ENCODE measurements around the gene NBEA.
"Not testable (repeated sequence)": the region's sequence is repeated elsewhere in the genome, so short reads cannot be mapped to it uniquely, and the experiment has no call there.

The NBEA gene

DNA sequence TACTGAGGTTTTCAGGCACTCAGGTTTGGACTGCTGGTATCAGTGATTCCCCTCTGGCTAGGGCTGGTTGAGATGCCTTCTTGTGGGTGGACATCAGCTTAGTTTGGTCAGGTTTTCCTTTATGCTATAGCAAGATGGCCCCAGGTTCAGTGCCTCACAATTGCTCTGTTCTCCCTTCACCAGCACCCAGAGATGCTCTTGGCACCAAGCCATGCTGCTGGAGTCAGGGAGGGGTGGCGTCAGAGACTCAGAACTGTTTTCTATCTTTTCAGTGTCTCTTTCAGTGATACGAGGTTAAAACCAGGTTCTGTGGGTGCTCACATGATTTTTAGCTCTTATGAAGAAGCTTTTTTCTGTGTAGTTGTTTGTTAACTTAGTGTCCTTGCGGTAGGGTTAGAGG is 96.9 kb downstream of the NBEA start:
- Histone ChIP-seq H3K4me1 (ENCODE audit: control insufficient read depth, insufficient read depth, low read length, poor library complexity, severe bottlenecking) (no peaks in the 10 kb centered on the region), H3K9me3 (ENCODE audit: control insufficient read depth, low read length) (no peaks in the 10 kb centered on the region), H3K27me3 (replicated peaks; ENCODE audit: control insufficient read depth, insufficient read depth, low read length, poor library complexity, severe bottlenecking) (no peaks in the 10 kb centered on the region), H3K27ac (ENCODE audit: insufficient read depth, low read length, poor library complexity, severe bottlenecking) (no peak overlapping the region), H3K36me3 (ENCODE audit: control insufficient read depth, insufficient read depth, low read length) (no peaks in the 10 kb centered on the region), H3K4me3 (ENCODE audit: insufficient read depth, low read depth, low read length, poor library complexity, severe bottlenecking) (no peak overlapping the region)
- DNase-seq: no peak

DNA sequence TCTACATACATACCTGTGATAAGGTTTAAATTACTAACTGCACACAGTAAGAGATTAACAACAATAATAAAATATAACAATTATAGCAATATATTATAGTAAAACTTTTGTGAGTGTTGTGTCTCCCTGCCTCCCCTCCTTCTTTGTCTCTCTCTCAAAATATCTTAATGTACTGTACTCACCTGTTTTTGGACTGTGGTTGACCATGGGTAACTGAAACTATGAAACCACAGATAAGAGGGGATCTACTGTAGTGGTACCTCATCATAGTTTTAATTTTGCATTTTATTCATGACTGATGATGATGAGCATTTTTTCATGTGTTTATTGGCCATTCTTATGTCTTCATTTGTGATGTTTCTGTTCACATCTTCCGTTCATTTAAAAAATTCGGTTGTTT is 104.5 kb downstream of the NBEA start:
- Histone ChIP-seq H3K4me1 (ENCODE audit: control insufficient read depth, insufficient read depth, low read length, poor library complexity, severe bottlenecking) (no peaks in the 10 kb centered on the region), H3K27ac (ENCODE audit: insufficient read depth, low read length, poor library complexity, severe bottlenecking) (no peak overlapping the region), H3K4me3 (ENCODE audit: insufficient read depth, low read depth, low read length, poor library complexity, severe bottlenecking) (no peak overlapping the region), H3K9me3 (ENCODE audit: control insufficient read depth, low read length) (no peaks in the 10 kb centered on the region), H3K27me3 (replicated peaks; ENCODE audit: control insufficient read depth, insufficient read depth, low read length, poor library complexity, severe bottlenecking) (no peaks in the 10 kb centered on the region), H3K36me3 (ENCODE audit: control insufficient read depth, insufficient read depth, low read length) (no peaks in the 10 kb centered on the region)
- DNase-seq: no peak

DNA sequence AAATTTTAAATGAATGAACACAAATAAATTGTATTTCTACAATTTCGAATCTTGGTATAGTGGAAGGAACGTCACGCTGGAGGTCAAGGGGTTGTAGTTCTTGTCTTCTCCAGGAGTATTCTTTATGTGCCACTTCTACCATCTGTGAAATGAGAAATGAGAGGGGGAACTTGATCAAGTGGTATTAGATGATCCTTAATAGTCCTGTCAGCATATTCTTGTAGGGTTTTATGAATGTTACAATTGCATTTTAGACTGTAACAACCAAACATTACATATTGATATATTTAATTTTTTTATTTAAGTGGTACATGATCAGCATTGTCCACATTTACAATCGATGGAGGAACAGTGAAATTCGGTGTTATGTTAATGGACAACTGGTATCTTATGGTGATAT is 113.6 kb downstream of the NBEA start:
- H3K4me3 ChIP-seq (ENCODE audit: insufficient read depth, low read depth, low read length, poor library complexity, severe bottlenecking): no peak overlapping the region
- no peaks in the 10 kb centered on the region for H3K36me3 ChIP-seq (ENCODE audit: control insufficient read depth, insufficient read depth, low read length)
- no peak for DNase-seq
- no peaks in the 10 kb centered on the region for H3K4me1 ChIP-seq (ENCODE audit: control insufficient read depth, insufficient read depth, low read length, poor library complexity, severe bottlenecking)
- no peaks in the 10 kb centered on the region for H3K9me3 ChIP-seq (ENCODE audit: control insufficient read depth, low read length)
- no peak overlapping the region for H3K27ac ChIP-seq (ENCODE audit: insufficient read depth, low read length, poor library complexity, severe bottlenecking)
- H3K27me3 ChIP-seq (replicated peaks; ENCODE audit: control insufficient read depth, insufficient read depth, low read length, poor library complexity, severe bottlenecking): no peaks in the 10 kb centered on the region

DNA sequence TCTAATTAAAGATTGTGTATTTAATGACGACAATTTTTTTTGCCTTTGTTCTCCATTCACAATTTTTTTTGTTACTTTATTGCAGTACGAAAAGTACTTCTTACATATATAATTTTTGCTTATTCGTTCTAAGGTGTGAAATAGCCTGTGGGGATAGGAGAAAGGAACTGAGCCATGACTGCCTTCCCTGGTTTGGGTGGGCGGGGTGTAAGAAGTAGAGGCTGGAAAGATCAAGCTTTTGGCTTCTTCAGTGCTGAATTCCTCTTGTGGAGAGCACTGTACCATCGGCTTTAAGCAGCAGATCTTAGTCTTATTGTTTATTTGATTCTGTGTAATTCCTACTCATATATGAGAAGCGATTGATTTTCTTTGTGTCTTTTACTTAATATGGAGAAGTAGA is 115.8 kb downstream of the NBEA start:
- no peaks in the 10 kb centered on the region for H3K36me3 ChIP-seq (ENCODE audit: control insufficient read depth, insufficient read depth, low read length)
- H3K4me3 ChIP-seq (ENCODE audit: insufficient read depth, low read depth, low read length, poor library complexity, severe bottlenecking): no peak overlapping the region
- H3K4me1 ChIP-seq (ENCODE audit: control insufficient read depth, insufficient read depth, low read length, poor library complexity, severe bottlenecking): no peaks in the 10 kb centered on the region
- H3K27ac ChIP-seq (ENCODE audit: insufficient read depth, low read length, poor library complexity, severe bottlenecking): no peak overlapping the region
- no peaks in the 10 kb centered on the region for H3K27me3 ChIP-seq (replicated peaks; ENCODE audit: control insufficient read depth, insufficient read depth, low read length, poor library complexity, severe bottlenecking)
- DNase-seq: no peak
- no peaks in the 10 kb centered on the region for H3K9me3 ChIP-seq (ENCODE audit: control insufficient read depth, low read length)

DNA sequence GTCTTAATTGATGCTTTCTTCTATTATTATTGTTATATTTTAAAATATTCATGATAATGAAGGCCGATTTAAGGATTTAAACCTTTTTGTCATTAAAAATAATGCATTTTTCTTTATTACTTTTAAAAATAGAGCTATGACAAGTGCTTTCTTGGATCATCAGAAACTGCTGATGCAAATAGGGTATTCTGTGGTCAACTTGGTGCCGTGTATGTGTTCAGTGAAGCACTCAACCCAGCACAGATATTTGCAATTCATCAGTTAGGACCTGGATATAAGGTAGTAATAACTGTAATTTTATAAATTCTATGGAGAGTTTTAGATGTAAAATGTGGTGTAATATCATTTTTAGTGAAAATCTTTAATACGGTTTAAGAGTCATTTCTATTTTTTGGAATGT is 116.5 kb downstream of the NBEA start:
- not testable (repeated sequence) for H3K36me3 ChIP-seq (ENCODE audit: control insufficient read depth, insufficient read depth, low read length); H3K4me3 ChIP-seq (ENCODE audit: insufficient read depth, low read depth, low read length, poor library complexity, severe bottlenecking); H3K4me1 ChIP-seq (ENCODE audit: control insufficient read depth, insufficient read depth, low read length, poor library complexity, severe bottlenecking); H3K27ac ChIP-seq (ENCODE audit: insufficient read depth, low read length, poor library complexity, severe bottlenecking); H3K9me3 ChIP-seq (ENCODE audit: control insufficient read depth, low read length); H3K27me3 ChIP-seq (replicated peaks; ENCODE audit: control insufficient read depth, insufficient read depth, low read length, poor library complexity, severe bottlenecking); DNase-seq

DNA sequence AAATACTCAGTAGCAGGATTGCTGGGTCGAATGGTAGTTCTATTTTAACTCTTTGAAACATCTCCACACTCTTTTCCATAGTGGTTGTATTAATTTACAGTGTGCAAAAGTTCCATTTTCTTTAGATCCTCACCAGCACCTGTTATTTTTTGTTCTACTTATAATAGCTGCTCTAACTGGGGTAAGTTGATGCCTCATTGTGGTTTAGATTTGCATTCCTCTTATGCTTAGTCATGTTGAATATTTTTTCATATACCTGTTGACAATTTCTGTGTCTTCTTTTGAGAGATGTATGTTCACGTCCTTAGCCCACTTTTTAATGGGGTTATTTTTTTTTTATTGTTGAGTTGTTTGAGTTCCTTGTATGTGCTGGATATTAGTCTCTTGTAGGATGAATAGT is 144.6 kb downstream of the NBEA start:
- H3K27me3 ChIP-seq (replicated peaks; ENCODE audit: control insufficient read depth, insufficient read depth, low read length, poor library complexity, severe bottlenecking): no peaks in the 10 kb centered on the region
- H3K9me3 ChIP-seq (ENCODE audit: control insufficient read depth, low read length): no peaks in the 10 kb centered on the region
- no peaks in the 10 kb centered on the region for H3K4me1 ChIP-seq (ENCODE audit: control insufficient read depth, insufficient read depth, low read length, poor library complexity, severe bottlenecking)
- H3K27ac ChIP-seq (ENCODE audit: insufficient read depth, low read length, poor library complexity, severe bottlenecking): no peak overlapping the region
- no peaks in the 10 kb centered on the region for H3K36me3 ChIP-seq (ENCODE audit: control insufficient read depth, insufficient read depth, low read length)
- H3K4me3 ChIP-seq (ENCODE audit: insufficient read depth, low read depth, low read length, poor library complexity, severe bottlenecking): no peak overlapping the region
- no peak for DNase-seq

DNA sequence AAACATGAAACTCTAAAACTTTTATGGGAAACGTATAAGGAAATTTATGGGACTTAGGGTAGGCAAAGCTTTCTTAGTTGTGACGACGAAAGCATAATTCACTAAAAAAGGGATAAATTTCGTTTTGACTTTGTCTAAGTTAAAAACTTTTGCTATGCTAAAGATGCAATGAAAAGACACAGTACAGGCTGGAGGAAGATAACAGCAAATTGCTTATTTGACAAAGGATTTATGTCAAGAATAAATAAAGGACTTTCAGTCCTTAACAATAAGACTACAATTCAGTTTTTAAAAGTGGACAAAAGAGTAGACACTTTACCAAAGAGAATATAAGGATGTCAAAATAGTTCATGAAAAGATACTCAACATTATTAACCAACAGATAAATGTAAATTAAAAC is 150.2 kb downstream of the NBEA start:
- no peaks in the 10 kb centered on the region for H3K9me3 ChIP-seq (ENCODE audit: control insufficient read depth, low read length)
- H3K4me3 ChIP-seq (ENCODE audit: insufficient read depth, low read depth, low read length, poor library complexity, severe bottlenecking): no peak overlapping the region
- no peak overlapping the region for H3K27ac ChIP-seq (ENCODE audit: insufficient read depth, low read length, poor library complexity, severe bottlenecking)
- no peaks in the 10 kb centered on the region for H3K36me3 ChIP-seq (ENCODE audit: control insufficient read depth, insufficient read depth, low read length)
- H3K4me1 ChIP-seq (ENCODE audit: control insufficient read depth, insufficient read depth, low read length, poor library complexity, severe bottlenecking): no peaks in the 10 kb centered on the region
- DNase-seq: no peak
- no peaks in the 10 kb centered on the region for H3K27me3 ChIP-seq (replicated peaks; ENCODE audit: control insufficient read depth, insufficient read depth, low read length, poor library complexity, severe bottlenecking)

DNA sequence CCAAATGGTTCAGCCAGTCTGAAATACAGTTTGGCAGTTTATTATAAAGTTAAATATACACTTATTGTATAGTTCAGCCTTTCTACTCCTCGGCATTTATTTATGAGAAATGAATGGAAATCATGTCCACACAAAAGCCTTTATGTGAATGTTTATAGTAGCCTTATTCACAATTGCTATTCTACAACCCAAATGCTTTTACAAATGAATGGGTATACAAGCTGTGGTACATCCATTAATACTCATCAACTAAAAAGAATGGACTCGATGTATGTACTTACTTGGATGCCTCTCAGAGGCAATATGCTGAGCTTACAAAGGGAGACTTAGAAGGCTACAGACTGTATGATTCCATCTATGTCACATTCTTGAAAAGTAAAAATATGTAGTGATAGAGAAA is 150.7 kb downstream of the NBEA start:
- no peaks in the 10 kb centered on the region for H3K9me3 ChIP-seq (ENCODE audit: control insufficient read depth, low read length)
- no peak for DNase-seq
- H3K4me1 ChIP-seq (ENCODE audit: control insufficient read depth, insufficient read depth, low read length, poor library complexity, severe bottlenecking): no peaks in the 10 kb centered on the region
- no peaks in the 10 kb centered on the region for H3K27me3 ChIP-seq (replicated peaks; ENCODE audit: control insufficient read depth, insufficient read depth, low read length, poor library complexity, severe bottlenecking)
- no peak overlapping the region for H3K4me3 ChIP-seq (ENCODE audit: insufficient read depth, low read depth, low read length, poor library complexity, severe bottlenecking)
- no peak overlapping the region for H3K27ac ChIP-seq (ENCODE audit: insufficient read depth, low read length, poor library complexity, severe bottlenecking)
- no peaks in the 10 kb centered on the region for H3K36me3 ChIP-seq (ENCODE audit: control insufficient read depth, insufficient read depth, low read length)

DNA sequence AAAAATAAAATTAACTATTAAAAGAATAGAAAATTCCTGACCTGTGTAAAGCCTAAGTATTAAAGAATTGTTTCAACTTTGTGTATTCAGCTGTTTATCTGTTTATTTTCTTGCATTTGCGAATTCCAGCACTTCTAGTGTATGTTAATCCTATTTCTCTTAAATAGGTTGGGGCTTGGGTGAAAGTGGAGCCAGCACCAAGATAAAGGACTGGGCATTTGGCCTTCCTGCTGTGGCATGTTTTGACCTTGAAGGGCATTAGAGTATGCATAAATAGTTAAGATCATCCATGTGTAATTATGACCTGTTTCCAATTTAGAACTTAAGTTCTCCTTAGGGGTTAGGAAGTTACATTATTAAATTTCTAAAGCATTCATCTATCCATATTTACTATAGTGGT is 151.3 kb downstream of the NBEA start:
- H3K4me1 ChIP-seq (ENCODE audit: control insufficient read depth, insufficient read depth, low read length, poor library complexity, severe bottlenecking): no peaks in the 10 kb centered on the region

DNA sequence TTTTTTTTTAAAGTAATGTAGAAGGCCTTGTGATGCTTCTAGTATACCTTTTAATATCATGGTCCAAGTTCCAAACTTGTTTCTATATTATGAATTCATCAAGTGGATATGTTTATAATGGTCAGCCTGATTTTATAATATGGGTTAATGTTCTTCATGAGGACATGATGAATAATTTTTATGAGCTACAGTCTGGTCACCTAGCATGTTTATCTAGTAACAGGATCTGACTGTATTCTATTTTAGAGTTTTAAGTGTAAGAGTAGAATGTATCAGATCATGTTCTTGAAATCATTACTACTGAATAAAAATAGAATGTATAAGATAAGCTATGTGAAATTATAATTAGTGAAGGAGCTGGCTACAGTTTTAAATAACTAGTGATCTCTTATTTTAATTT is 164.7 kb downstream of the NBEA start:
- not testable (repeated sequence) for H3K36me3 ChIP-seq (ENCODE audit: control insufficient read depth, insufficient read depth, low read length); H3K9me3 ChIP-seq (ENCODE audit: control insufficient read depth, low read length); H3K4me1 ChIP-seq (ENCODE audit: control insufficient read depth, insufficient read depth, low read length, poor library complexity, severe bottlenecking); H3K27ac ChIP-seq (ENCODE audit: insufficient read depth, low read length, poor library complexity, severe bottlenecking); H3K27me3 ChIP-seq (replicated peaks; ENCODE audit: control insufficient read depth, insufficient read depth, low read length, poor library complexity, severe bottlenecking); DNase-seq; H3K4me3 ChIP-seq (ENCODE audit: insufficient read depth, low read depth, low read length, poor library complexity, severe bottlenecking)

More for the DNA sequence above, 151.3 kb downstream of the NBEA start:
- Histone ChIP-seq H3K36me3 (ENCODE audit: control insufficient read depth, insufficient read depth, low read length) (no peaks in the 10 kb centered on the region), H3K27ac (ENCODE audit: insufficient read depth, low read length, poor library complexity, severe bottlenecking) (no peak overlapping the region), H3K27me3 (replicated peaks; ENCODE audit: control insufficient read depth, insufficient read depth, low read length, poor library complexity, severe bottlenecking) (no peaks in the 10 kb centered on the region), H3K4me3 (ENCODE audit: insufficient read depth, low read depth, low read length, poor library complexity, severe bottlenecking) (no peak overlapping the region), H3K9me3 (ENCODE audit: control insufficient read depth, low read length) (no peaks in the 10 kb centered on the region)
- DNase-seq: no peak

DNA sequence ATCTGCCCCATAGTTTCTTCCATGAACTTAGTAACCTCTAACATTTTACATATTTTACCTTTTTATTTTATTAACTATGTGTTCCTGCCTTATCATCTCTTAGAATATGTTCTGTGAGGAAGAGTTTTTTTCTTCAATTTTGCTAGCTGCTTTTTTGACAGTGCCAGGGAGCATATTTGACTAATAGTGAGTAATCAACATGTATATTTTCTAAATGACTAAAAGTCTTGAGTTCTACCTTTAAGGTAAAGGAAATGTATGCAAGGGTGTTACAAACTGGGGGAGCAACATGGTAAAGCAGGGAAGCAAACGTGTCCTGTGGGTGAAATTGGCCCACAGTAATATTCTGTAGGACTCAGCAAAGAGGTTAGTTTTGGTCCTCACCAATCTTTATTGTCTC is 165.5 kb downstream of the NBEA start:
- Histone ChIP-seq H3K27me3 (replicated peaks; ENCODE audit: control insufficient read depth, insufficient read depth, low read length, poor library complexity, severe bottlenecking) (no peaks in the 10 kb centered on the region), H3K9me3 (ENCODE audit: control insufficient read depth, low read length) (no peaks in the 10 kb centered on the region), H3K27ac (ENCODE audit: insufficient read depth, low read length, poor library complexity, severe bottlenecking) (no peak overlapping the region), H3K4me3 (ENCODE audit: insufficient read depth, low read depth, low read length, poor library complexity, severe bottlenecking) (no peak overlapping the region), H3K4me1 (ENCODE audit: control insufficient read depth, insufficient read depth, low read length, poor library complexity, severe bottlenecking) (no peaks in the 10 kb centered on the region), H3K36me3 (ENCODE audit: control insufficient read depth, insufficient read depth, low read length) (no peaks in the 10 kb centered on the region)
- no peak for DNase-seq
